HG02884 (cell line): ENCODE data around the gene MPND.

Experiments used
- ATAC-seq: cut with Tn5 transposase; IDR thresholded peaks from one replicate; pipeline ENCODE4 v1.9.1; 2021; ENCODE audit warnings: mild to moderate bottlenecking, moderate library complexity; ENCODE audit not compliant: unreplicated experiment

MPND gene

DNA sequence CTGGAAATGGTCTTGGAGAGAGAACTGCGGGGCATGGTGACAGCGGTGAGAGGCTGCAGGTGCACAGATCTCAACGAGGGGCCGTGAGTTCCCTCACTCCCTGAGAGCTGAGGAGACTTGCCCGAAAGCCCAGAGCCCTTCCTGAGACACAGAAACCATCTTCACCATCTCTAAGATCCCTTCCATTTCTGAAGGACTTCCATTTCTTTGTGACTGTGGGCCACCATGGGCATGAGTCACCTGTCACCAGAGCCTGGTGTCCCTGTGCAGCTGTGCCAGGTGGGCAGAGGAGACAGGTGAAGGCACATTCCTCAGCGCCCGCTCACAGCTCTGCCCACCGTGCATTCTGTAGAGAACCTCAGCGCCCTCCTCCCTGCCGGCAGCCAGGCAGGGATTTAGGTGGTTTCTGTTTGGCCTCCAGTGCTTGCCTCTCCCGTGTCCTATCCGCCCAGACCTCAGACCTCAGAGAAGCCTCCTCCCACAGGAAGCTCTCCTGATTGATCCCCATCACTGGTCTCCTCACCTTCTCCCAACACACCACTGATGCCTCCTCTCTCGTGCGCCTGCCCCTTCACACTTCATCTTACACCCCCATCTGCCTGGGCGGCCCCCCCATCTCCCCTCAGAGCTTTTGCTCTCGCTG is 32.8 kb downstream of the MPND start:
- no peak for ATAC-seq

DNA sequence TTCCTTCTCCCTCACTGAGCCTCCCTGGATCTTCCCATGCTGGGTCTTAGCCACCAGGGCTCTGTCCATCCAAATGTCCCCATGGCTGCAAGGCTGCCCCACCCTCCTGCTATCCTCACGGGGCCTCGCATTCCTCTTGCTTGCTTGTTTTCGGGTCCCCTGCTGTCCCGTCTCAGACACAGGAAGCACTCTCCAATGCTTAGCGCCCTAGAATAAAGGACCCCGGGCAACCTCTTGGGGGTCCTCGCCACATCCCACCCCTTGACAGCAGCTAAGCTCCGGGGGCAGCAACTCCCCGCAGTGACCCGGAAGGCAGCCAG is 33.3 kb downstream of the MPND start:
- no peak for ATAC-seq

DNA sequence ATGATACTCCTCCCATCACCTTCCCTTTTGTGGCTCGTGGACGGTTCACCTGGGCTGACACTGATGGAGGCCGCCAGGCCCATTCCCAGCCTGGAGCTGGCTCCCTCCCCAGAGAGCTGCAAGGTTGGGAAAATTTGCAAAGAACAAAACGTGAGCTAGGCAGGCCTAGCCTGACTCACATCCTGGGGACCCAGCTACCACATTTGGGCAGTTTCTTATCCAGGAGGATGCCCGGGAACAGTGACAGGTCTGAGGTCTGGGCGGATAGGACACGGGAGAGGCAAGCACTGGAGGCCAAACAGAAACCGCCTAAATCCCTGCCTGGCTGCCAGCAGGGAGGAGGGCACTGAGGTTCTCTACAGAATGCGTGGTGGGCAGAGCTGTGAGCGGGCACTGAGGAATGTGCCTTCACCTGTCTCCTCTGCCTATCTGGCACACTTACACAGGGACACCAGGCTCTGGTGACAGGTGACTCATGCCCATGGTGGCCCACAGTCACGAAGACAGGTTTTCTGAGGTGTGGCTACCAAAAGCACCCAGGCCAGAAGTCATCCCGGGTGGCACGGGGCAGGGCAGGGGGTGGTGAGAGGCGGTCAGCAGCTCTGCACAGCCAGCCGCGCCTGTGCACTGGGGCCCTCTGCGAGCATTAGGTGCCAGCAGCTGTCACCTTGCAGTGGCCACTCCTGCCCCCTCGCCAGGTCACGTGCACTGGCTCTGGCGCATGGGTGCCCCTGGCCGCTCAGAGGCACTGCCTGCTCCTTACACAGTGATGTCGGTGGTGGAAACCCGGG is 33.8 kb downstream of the MPND start:
- ATAC-seq: no peak

DNA sequence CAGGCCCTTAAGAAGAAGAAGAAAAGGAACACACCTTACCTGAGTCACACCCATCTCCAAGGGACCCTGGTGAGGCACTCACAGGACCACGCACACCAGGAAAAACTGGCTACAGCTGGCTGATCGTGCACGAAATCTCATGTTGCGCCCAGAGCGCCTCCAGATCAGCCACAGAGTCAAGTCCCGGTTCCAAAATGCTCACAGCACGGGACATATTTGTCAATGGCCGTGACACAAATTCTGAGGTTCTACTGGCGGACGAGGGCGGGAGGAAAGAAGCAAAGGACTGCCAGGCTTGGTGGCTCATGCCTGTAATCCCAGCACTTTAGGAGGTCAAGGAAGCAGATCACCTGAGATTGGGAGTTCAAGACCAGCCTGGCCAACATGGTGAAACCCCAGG is 35.5 kb downstream of the MPND start:
- no peak for ATAC-seq

DNA sequence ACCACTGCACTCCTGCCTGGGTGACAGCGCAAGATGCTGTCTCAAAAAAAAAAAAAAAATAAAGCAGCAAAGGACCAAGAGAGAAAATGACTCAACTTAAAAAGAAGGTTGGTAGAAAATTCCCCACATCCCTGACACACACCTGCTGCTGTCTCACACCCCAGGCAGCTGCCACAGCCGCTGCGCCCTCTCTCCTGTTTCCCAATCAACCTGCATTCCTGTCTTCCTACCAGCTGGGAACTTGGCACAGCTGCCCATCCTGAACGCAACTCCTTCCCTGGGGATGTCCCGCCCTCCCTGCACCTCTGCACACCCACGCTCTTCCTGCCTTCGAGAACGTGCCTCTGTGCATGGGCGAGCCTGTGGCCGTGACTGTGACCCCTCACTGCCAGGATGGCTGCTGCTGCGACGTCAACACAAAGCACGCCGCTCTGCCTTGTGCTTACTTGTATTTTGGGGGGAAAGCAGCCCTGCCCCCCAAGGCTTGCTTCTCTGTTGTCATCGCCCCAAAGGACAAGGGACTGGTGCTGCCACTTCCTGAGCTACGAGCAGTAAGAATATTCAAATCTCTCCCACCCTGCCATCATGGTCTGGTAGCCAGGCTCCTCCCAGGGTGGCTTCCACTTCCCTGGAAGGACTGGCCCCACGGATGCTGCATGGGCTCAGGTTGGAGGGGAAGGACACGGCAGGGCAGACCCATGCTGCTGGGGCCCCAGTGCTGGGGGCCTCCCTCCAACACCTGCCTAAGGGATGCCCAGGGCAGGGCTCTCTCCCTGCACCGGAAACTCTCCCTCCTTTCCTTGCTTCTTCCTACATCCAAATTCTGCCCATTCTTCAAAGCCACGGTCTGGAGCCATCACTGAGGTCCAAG is 36.3 kb downstream of the MPND start:
- ATAC-seq: no peak

DNA sequence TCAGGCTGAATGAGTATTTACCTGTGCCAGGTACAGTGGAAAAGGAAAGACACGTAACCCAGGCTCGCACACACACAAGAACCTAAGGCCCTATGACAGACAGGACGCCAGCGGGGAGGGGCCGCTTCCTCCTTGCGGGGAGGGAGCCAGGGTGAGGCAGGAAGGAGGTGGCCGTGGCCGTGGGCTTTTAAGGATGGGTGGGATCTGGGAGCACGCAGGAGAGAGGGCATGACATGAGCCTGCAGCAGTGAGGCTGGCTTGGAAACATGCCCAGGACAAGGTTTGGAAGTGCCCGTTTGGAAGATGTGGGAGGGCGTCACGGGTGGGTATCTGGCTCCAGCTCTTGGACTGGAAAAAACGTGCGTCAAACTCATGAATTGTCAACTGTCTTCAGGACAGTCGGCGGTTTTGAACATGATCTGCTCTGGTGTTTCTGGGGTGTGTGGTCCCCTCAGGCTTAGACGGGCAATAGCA is 36.9 kb downstream of the MPND start:
- ATAC-seq: no peak

DNA sequence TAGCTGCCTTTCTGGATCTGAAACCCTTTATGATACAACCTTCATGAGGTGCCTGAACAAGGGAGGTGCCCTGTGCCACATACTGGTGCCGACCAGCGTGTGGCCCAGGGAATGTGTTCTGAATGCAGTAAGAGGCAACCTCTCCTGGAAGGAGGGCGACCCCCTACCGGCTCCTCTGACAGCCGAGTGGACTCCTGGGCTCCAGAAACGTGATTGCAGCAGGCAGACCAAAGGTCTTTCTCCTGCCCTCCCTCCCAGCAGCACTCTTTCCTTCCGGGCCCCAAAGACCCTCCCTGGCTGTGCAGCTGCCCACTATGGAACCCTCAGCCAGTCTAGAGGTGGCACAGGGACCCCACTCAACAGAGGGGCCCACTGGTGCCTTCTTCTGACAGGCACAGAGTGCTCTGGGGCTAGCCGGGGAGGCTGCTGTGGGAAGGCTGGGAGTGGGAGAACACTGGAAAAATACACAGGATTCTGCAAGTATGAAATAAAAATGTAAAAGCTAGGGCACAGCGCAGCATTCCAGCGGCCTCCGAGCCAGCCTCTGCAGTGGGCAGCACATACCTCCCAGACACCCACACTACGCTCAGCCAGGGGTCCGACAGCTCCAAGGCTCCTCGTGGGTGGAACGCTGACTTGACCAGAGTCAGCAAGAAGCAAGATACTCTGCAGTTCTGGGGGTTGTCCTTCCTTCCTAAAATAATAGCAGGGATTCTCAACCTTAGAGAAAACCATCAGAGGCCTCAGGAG is 42.1 kb downstream of the MPND start:
- ATAC-seq: no peak

DNA sequence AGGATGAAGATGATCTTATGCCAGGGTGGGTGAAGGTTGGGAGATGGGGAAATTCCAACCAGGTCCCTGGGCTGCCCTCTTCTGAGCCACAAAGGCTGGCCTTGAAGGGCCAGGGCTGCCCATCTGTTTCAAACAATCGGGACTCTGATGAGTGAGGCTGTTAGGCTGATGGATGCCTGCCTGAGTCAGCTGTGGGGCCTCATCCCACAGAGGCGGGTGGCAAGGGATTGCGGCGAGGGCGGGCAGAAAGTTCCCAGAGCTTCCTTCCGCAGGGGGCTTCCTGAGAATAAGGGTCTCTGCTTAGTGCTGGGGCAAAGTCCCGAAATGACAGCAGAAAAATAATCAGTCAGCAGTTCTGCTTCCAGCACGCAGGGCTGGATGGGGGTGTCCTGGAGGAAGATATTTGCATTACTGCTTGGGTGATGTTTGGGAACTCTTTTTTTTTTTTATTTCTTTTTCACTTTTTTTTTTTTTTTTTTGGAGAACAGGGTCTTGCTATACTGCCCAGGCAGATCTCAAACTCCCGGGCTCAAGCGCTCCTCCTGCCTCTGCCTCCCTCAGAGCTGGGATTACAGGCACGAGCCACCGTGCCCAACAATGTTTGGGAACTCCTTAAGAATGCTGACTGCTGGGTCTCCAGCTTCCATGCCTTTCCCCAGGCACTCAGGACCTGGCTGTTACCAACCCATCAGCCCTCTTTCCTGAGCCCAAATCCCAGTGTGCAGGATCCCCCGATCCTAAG is 42.9 kb downstream of the MPND start:
- no peak for ATAC-seq

DNA sequence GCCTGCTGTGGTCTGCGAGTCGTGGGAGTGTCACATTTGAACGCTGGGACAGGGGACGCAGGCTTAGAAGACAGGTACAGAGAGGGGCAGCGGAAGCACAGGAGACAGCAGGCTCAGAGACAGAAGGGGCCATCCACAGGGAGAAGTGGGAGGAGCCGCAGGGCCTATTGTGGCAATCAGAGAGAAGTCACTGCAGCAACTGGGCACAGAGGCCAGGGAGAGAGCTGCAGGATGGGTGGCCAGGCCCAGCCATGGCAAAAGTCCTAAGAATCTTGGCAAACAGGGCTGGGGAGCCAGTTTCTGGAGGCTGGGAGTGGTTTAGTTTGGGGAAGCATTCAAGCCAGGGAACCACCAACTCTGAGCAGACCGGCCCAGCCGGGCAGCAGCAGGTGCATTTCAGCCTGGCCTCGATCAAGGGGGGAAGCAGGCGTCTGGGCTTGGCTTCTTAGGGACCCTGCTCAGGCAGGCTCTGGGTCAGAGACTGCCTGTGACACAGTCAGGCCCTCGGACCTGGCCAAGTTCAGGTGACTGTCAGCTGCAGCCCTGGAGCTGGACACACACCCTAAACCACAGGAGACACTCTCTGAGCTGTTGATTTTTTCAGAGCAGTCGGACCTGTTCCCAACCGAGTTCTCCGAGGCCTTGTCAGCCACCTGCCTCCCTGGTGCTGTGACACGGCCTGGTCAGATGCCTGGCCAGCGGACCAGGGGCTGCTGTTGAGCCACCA is 45.1 kb downstream of the MPND start:
- ATAC-seq: no peak

DNA sequence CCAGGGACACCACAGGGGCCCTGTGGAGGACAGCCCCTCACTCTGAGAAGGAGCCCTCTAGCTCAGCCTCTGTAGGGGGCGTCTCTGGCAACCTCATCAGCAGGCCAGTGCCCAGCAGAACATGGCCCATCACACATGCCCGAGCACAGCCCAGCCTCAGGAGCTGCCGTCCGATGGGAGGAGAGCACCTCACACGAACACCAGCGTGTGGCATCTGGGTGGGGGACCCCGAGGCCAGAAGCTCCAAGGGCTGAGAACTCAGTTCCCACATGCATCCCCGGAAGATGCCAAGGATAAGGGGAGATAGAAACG is 45.7 kb downstream of the MPND start:
- ATAC-seq: no peak

DNA sequence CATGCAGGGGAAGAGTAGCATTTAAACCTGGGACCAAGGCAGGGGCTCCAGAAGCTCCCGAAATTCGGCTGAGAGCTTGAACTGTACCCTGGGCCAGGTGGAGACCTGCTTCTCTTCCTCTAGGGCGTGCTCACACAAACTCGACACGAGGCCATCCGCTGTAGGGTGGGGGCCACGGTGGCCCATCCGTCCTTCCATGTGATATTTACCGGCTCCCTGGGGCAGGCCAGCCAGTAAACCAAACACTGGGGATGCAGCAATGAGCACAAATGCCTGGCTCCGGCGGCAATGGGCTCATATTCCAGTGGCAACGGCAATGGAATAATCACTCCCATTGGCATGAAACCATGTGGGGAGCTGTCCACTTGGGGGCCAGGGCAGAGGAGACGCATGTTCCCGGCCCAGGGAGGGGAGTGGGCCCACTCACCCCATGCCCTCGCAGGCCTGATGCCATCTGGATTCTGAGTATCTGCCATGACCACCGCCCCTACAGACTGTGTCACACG is 46.2 kb downstream of the MPND start:
- no peak for ATAC-seq

DNA sequence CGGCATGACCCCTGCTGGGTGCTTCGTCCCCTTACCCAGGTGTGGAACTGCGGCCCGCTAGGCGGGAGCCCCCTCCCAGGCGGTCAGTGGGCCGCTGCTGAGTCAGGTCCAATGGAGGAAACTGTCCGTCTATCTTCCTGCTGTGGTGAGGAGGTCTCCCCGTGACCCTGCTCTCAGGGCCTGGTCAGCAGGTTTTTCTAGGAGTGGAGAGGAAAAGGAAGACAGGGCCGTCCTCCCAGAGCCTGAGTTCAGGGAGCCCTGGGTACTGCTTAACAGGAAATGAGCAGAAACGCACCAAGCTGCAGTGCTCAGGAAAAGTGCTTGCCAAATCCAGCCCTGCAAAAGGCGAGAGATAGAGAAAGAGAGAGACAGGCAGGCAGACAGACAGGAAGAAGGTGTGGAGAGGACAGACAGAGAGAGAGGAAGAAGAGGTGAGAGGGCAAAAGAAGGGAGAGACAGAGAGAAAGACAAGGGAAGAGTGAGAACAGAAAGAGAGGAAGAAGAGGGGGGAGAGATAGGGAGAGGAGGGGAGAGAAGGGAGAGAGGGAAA is 46.7 kb downstream of the MPND start:
- no peak for ATAC-seq

DNA sequence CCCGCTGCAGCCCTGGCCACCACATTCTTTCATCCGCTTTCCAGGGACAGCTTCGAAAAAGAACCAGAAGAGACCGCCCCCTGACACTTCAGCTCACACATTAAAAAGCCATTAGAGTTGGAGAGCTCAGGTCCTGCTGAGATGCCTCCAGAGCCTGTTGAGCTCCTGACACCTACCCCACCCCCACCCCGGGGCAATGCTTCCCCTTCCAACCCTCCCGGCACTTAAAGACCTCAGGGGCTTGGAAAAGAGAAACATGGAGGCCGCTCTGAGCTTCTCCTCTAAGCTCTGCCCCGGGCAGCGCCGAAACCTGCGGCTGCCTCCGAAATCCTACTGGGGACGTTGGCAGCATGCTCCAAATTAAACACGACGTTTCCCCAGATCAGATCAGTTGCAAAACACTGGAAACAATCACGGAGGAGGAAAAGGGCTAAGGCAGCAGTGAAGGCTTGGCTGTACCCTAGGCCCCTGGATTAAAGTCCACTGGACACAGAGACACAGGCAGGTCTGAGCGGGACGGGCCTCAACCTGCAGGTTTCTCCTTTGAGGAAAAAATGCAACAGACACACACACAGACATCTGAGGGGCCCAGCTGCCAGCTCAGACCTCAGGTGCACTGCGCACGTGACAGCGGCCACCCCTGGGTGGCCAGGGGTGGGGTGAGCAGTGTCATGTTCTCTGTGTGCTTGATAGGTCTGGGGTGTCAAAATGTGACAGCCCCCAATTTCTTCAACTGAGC is 47.4 kb downstream of the MPND start:
- no peak for ATAC-seq

DNA sequence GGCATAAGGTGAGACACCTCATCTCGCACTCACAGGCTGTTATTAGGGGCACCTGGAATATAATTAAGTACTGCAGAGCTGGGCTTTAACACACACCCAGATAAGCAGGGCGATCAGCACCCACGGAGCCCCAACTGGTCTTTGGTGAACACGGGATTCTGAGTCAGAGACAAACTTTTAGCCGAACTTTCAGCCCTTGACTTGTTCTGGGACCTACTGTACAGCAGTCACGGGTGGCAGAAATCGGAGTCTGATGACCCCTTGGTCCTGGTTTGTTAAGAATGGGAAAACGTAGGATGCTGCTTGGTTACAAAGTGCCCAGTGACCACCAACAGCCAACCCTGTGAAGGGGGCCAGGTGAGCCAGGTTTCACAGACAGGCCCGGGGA is 47.9 kb downstream of the MPND start:
- ATAC-seq: no peak

DNA sequence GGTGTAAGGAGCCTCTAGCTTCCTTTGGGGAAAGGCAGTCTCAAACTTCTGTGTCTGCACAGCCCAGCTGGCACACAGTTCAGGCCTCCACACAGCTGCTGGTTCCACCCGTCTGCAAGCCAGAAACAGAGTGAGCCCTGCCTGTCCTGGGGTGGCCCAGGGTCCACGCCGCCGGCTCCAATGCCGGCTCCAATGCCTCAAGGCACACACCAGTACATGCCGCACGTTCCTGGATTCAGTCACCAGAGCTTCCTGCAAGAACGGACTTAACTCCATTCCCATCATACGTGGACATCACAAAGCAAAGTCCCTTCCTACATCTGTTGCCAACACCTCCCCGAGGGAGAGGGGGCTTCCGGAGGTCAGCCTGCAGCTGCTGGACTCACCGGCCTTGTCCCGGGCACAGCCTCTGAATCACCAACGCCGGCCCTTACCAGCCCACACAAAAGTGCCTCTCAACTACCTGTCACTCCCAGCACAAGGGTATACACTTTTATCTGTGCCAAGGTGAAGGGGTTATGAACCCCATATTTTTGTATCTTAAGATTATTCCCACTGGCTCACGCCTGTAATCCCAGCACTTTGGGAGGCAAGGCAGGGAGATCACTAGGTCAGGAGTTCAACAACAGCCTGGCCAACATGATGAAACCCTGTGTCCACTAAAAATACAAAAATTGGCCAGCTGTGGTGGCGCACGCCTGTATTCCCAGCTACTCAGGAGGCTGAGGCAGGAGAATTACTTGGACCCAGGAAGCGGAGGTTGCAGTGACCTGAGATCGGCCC is 48.5 kb downstream of the MPND start:
- ATAC-seq: no peak

DNA sequence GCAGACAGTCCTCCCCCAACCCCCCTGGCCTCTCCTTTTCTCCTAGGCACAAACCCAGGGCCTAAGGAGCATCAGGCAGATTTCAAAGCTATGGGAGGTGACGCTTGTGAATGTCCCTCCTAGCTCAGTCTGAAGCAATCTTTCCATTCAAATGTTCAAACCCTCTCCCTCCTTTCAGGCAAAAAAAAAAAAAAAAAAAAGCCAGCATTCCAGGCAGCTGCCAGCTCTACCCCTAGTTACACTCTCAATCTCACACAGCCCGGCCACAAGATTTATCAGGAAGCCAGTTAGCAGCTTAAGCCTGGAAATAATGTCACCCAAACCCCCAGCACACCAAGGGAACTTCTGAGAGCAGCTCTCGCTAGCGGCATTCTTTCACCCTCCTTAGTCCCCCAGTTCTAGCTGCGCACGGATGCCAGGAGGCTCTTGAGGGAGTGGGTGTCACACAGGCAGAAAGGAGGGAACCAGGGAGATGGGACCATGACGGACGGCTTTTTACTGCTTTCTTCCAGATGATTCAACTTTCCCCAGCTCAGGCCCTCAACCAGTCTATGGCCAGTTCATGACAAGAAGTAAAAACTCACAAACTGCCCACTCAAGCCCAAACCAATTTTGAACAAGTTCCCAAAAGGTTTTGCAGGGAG is 50.7 kb downstream of the MPND start:
- no peak for ATAC-seq

DNA sequence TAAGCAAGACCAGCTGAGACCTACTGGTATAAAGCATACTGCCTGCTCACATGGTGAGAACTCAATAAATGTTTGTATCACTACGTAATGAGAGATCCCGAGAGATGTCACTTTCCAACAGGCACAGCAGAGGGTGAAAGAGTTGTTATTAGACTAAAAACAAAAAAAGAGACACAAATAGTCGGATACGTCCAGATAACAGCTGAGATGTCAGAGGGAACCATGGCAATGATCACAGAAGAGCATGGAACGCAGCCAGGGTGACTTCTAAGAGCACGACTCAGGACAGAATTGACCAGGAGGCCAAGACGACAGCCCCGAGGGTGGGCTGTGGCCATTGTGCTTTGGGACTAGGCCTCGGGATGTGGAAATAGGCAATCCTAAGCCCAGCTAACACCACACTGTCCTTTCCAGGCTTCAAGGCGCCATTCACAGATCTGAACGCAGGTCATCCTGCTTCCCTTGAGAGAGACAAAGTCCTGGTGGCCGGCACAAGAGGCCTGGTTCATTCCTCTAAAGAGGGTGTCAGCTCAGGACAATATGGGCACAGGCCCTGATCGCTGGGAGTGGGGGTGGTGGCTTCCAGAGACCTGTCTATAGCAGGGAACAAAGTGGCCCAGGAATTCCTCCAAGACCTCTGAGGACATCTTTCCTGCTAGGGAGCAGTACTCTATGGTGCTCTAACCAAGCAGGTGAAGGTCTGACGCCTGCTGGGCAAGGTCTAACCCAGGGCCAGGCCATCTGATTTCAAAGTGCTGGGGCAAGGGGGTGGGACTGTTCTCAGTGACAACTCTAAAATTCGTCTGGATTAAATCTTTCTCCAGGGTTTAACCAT is 53.8 kb downstream of the MPND start:
- ATAC-seq: no peak
